Retinal pigment epithelial cell (primary cell): ENCODE results near the gene LCAT.

Experiments used
- DNase-seq: peaks from one replicate; pipeline ENCODE4 v3.0.0-alpha.2; 2010; ENCODE audit warnings: low read depth
- H3K4me3 ChIP-seq: 2 replicates; pipeline ENCODE4 v1.5.1; 2011; ENCODE audit warnings: mild to moderate bottlenecking, low read length, control low read depth, moderate library complexity
- TF ChIP-seq, protein P1 (sequence below): conservative IDR thresholded peaks from 2 replicates; pipeline ENCODE4 v1.5.1; 2011; ENCODE audit warnings: low read depth, low read length, control low read depth, inconsistent platforms

Gene LCAT

DNA sequence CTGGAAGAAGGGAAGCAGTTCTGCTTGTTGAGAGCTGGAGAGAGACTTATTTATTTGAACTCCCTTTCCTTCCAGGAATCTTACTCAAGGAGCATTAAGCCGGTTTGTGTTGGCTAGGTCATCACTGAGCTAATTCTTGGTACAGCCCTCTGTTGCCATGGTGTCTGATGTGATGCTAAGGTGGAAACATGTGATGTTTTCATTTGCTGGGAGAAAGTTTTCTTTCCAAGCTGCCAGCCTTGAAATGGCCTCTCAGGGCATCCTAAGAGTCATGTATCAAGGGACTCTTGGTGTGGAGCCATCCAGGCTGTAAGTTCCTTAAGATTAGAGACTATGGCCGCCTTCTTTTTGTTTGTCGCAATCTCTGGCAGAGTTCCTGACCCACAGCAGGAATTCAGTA lies 46.7 kb downstream of the LCAT start:
- DNase-seq, result peak; percentile 87
- TF ChIP-seq, protein P1, sequence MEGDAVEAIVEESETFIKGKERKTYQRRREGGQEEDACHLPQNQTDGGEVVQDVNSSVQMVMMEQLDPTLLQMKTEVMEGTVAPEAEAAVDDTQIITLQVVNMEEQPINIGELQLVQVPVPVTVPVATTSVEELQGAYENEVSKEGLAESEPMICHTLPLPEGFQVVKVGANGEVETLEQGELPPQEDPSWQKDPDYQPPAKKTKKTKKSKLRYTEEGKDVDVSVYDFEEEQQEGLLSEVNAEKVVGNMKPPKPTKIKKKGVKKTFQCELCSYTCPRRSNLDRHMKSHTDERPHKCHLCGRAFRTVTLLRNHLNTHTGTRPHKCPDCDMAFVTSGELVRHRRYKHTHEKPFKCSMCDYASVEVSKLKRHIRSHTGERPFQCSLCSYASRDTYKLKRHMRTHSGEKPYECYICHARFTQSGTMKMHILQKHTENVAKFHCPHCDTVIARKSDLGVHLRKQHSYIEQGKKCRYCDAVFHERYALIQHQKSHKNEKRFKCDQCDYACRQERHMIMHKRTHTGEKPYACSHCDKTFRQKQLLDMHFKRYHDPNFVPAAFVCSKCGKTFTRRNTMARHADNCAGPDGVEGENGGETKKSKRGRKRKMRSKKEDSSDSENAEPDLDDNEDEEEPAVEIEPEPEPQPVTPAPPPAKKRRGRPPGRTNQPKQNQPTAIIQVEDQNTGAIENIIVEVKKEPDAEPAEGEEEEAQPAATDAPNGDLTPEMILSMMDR, result no peak
- H3K4me3 ChIP-seq, result no peak overlapping the region

DNA sequence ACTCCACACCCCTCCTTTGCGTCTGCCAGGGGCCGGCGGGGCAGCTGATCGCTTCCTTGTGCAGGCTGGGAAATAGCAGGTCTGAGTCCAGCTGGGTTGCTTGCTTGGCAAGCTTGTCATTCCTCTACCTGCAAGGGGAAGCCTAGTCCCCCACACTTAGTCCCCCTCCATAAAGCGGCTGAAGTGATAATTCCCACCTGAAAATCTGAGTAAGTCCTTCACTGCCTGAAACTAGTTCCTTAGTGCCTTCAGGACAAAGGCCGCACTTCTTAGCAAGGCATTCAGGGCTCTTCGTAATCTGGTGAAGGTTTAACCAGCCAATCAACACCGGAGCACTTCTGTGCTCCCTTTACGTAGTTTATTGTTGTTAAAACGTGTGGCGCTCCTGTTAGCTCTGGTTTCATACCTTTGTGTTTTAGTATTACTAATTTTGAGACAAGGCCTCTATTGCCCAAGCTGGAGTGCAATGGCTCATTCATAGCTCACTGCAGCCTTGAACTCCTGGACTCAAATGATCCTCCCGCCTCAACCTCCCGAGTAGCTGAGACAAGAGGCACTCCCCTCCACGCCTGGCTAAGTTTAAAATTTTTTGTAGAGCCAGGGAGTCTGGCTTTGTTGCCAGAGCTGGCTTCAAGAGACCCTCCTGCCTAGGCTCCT lies 50.0 kb downstream of the LCAT start:
- H3K4me3 ChIP-seq, result peak overlapping the region; percentile 83
- DNase-seq, result no peak
- TF ChIP-seq, protein P1, result no peak

DNA sequence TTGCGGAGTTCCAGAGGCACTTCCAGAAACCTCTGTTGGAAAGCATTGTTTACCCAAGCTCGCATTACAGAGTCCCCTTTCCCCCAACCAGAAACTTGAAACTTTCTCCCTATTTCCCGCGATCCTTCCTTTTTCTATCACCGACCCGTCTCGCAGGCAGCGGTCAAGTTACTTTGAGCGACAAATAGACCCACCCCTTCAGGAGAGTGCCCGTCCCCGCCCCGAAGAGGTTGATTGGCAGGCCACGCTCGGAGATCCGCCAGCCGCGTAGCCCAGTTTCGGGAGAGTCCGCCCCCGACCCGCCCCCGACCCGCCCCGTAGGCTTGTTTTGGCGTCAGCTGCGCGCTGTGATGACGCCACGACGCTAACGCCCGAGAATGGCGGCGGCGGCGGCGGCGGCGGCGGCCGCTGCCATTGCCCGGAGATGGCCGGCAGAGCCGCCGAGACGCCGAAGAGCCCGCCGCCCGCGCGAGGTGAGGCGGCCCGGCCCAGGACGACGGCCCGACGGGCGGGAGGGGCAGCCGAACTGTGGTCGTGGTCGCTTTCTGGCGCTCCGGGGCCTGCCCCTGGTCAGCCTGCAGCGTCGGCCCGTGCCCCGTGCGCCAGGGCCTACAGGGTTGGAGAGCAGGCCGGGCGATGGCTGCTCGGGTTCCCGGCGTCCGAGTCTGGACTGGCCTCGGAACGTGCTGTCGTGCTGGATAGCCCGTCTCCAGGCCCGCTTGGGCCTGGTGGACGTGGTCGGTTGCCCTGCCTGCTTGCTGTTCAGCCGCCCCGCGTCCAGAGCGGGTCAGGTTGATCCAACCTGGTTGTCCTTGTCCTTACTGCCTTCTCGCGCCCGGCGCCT lies 50.8 kb downstream of the LCAT start, which contains the start of gene PSKH1:
Gene PSKH1 (plus strand): TSS at position 356 of the 844 bp plus-strand sequence. CDS start 15,496 bp downstream, outside the sequence.
- TF ChIP-seq, protein P1, result no peak
- DNase-seq, result peak; percentile 78
- H3K4me3 ChIP-seq, result peak within 1 kb of the TSS; percentile 83

DNA sequence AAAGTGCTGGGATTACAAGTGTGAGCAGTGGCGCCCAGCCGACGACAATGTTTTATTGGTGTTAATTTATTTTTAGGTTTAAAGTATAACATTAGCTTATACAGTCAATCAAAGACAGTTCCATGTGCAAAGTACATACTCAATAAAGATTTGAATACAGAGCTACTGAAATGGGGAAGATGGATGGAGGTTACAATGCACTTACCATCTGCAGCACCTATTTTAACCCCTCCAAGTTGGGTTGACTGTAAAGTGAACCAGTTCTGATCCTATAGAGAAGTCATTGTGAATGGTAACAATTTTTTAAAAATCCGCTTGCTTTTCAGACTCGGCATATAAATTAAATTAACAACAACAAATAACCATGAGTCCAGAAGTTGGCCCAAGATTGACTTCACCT lies 51.5 kb downstream of the LCAT start:
- no peak for DNase-seq
- peak overlapping the region; percentile 50 for H3K4me3 ChIP-seq
- TF ChIP-seq, protein P1, result no peak
